SKM-1 treated with dmso at 0.1 percent for 144 hours (cell line): ENCODE results near the gene PAPPA.

Experiments used
- DNase-seq: peaks from one replicate; lab custom pipeline; 2025; ENCODE audit not compliant: unreplicated experiment; lab: John Stamatoyannopoulos, UW

PAPPA gene

DNA sequence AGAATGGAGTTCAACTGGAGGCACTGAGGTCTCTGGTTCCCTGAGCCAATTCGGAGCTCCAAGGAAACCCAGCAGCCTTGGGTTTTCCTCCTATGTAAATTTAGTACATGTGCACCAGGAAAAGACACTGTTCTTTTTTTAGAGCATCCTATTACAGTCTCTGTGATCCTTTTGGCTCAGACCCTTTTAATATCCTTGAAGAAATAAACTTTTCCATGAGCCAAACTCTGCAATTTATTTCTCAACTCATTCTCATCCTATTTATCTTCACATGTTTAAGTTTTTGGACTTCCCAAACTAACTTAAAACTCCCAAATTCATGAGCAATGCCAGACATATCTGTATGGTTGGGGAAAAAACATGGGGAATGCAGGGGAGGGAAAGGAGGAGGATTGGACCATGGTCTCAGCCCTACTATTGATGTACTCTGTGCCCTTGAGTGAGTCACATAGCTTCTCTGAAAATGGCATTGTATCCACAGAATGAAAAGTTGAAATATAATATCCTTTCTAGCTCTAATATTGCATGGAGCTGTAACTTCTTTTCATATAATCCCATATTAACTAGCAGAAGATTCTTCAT, 76.6 kb downstream of the PAPPA start:
- DNase-seq: no peak

DNA sequence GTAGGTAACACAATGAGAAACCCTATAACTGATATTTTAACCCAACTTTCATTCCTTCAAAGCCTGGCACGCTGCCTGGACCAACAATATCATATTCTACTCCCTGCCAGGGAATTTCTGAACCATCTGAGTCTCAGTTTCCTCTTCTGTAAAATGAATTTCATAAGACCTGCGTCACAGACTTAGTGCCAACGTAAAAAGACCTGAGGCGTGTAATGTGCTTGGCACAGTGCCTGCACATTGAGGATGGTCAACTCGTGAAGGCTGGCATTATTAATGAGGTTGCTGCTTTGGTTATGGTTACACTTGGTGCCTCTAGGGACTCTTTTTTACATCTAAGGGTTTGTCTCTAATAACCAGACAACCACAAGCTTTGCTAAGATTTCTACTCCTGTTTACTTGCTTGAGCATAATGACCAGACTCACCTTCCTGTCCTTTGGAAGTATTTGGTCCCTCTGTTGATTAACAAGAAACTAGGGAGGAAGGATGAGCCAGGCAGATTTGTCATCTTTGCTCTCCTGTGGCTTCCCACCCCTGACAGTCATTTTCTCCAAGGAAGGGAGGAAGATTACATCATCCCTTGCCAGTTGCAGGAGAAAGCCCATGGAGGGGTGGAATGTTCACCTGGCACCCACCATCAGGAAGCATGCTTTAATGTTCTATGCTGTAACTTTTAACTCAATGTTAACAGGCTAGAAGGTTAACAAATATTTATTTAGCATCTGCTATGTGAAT, 79.0 kb downstream of the PAPPA start:
- no peak for DNase-seq

DNA sequence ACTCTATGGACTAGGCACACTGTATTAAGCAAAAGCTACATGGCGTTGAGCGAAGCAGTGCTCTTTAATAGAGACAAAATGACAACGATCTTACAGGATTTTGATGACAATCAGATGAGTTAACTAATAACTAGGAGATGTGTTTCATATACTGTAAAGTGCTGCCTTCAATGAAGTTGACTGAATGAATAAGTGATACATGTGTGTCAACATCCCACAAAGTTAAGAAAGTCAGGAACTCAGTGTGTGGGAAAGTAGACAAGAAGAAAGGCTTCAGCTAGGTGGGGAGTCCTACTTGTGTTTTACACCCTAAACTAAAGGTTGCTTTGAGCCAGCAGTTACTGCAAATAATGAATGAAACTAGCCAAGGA, 79.6 kb downstream of the PAPPA start:
- no peak for DNase-seq

DNA sequence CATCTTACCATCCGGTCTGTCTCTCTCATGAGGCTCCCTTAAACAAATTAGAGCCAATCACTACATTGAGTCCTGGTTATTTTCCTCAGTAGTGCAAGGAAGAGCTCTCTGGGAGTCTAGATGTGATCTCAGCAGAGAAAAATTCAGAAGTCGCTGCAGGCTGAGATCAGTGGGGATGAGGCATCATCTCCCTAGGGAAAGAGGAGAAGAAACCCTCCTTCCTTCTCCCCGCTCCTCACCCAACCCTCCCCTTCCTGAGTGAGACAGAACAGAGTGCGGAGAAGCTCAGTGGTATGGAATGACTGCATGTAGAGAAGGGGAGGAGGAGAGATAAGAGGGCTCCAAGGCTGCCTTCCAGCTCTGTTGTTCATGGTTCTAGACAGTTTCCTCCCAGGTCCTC, 80.5 kb downstream of the PAPPA start:
- DNase-seq: no peak

DNA sequence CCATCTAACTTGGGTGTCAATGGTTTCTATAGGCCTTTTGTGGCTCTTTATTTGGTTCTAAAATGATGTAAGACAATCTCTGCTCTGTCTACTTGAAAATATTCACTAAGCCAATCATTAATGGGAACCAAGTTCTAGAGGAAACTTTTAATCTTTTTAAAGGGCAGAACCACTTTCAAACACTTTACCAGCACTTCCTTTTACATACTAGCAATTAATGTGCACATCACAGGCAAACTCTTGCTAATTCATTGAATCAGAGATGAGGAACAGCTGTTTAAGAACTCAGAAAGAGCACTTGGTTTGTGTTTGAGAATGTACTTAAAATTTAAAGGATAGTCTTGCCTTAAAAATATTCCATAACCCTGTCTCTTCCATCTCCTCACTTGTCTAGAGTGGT, 83.4 kb downstream of the PAPPA start:
- DNase-seq: no peak

DNA sequence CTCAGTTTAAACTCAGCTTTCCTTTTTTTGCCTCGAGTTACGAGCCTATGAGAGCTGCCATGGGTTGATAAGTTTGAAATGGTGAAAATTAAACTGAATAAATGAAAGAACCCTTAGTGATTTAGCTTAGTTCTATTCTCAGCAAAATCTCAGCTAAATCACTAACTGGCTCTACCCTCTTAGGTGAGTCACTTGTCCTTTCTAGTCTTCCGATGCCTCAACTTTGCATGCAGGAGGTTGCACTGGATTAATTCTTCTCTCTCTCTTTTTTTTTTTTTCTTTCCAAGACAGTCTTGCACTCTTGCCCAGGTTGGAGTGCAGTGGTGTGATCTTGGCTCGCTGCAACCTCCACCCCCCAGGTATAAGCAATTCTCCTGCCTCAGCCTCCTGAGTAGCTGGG, 83.9 kb downstream of the PAPPA start:
- DNase-seq: no peak

DNA sequence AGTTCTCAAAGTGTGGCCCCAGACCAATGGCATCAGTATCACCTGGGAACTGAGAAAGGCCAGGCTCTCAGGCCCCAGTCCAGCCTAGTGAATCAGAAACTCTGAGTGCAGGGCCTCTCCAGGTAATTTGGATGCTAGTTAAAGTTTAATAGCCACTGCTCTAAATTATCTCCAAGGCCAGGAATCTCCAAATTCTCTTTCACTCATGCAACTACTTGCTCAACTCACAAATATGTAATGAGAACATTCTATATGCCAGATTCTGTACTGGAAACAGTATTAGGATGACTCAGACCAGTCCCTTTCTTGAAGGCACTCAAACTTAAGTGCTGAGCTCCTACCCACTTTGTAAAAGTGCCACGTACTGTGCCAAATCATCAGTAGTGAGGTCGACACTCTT, 84.6 kb downstream of the PAPPA start:
- no peak for DNase-seq

DNA sequence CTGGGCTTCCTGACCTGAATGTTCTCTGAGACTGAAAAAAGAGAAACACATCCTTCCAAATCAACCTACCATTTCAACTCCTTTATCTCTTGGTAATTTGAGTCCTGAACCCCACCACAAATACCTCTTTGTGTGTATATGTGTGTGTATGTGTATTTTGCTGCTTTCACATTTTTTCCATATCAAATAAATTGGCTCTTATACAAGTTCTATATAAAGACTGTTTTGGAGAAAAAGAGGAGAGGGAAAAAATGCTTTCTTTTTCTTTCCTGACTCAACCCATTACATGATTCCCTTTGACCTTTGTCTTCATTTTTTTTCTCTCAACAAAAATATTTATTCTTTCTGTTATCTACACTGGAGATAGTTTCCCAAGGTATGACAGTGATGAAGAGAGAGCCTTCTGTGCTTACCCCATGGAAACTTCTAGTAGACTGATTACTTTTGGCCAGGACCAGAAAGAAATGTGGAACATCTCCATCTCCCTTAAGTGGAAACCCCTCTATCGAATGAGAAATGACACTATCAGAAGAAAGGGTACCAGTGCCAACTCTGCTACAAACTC, 85.3 kb downstream of the PAPPA start:
- DNase-seq: no peak

DNA sequence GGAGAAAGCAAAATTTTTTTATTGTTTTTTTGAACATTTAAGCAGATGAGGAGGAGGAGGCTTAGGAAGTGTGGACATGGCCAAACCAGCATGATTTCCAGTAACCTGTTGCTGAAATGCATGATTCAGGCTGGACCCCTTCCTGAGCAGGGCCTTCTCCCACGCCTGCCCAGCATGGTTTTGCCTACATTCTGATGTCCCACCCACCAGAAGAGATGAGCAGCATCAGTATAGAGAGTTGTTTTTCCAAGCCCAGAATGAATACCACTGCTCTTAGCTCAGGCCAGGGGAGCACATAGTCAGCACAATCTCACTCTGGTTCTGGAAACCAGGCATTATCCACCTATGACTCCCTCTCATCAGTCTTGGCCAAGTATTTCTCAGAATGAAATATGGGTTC, 90.1 kb downstream of the PAPPA start:
- no peak for DNase-seq

DNA sequence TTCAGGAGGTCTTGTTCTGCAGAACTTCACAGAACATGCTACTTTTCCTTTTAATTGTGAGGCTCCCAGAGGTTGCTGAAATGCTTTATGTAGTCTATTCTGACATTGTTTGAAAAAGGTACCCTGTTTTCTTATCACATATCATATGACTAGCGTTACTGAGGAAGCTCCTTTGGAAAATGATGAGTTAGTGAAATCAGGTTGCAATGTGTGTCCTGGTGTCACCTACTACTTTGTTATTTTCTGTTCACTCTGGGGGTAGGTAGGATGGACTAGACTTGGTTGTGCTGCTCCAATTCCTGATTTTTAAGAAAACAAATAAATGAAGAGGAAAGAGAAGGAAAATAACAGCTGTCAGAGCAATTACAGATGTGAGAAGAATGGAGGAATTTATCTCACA, 93.7 kb downstream of the PAPPA start:
- DNase-seq: no peak

DNA sequence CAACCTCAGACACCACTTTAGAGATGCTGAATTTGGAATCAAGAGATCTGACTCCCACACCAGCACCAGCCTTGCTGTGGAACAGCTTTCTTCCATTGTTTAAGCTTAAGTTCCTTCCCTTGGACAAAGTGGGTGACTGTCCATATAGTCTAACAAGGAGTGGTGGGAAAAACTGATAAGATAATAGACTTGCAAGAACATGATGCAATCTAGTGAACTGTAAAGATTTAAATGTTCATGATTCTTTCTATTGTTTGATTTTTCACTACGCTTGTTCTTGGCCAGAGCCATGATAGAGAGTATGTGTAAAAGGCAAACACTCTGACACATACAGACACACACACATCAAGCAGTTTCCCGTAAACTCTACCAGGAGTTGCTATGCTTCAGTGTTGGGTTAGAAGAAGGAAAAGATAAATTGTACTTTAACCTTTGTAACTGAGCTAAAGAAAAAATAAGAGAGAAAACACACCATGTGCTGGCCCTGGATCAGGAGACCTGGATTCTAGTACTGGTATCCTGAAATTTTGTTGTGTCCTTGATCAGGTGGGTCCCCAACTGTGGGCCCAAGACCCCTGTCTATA, 94.3 kb downstream of the PAPPA start:
- no peak for DNase-seq

DNA sequence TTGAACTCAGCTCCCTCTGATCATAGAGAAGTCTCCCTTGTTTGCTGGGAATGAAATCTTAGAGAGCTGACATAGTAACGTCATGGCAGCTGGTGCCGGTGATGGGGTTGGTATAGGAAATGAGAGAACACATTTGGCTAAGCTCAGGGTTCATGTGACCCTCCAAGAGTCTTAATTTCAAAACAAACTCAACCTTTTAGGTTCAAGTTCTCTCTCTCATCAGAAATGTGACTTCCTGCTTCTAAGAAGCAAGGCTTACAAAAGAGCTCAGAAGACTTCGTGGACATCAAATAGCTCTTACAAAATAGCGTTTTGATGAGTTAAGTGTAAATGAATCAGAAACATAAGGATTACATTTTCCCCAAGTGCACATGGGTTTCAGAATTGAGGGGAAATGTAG, 97.3 kb downstream of the PAPPA start:
- DNase-seq: no peak

DNA sequence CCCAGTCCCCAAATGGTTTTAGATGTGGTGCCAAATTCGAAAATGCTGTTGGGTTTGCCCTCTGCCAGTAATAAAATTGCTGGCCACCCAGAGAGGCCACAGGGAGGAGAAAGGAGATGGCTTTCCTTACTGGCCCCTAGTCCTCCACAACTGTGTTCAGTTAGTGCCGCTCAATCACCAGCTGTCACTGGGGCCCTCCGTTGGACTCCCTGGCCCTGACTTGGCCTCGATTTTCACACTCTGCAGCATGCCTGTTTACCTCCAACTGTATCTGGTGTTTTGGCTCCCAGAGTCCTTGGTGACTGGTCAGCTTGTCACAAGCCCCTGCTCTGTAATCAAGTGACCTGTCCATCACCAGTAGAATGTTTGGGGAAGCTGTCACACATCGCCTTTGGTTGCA, 97.8 kb downstream of the PAPPA start:
- no peak for DNase-seq

DNA sequence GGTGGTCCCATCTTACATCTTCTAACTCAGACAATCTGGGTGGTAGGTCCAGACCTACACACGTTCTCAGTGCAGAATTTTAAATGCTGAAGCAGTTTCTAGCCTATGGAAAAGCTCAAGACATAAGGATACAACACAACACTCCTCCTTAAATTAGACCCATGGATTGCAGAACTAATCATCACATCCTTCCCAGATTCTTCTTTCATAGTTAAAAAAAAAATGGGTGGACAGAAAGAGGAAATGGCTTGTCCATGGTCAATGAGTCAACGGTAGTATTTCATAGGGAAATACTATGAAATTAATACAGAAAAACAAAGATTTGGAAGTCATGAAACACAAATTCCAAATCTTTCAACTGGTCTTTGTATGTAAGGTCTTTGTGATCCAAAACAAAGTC, 106.9 kb downstream of the PAPPA start:
- no peak for DNase-seq

DNA sequence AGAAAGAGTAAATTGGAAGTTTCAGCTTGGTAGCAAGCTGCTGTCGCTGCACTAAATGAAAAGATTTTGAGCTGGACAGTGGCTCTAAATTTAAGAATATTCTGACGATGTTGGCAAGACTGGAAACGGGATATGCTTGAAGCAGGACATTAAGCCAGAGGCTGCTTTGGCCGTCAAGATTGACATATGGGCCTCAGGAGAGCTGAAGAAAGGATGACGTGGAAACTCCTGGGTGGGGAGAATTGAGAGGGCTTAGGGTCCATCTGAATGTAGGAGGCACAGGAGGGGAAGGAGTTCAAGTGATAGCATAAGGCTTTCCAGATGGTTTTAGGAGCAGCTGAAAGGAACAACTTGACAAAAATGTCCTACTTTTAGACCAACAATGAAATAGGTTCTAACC, 108.9 kb downstream of the PAPPA start:
- DNase-seq: no peak

DNA sequence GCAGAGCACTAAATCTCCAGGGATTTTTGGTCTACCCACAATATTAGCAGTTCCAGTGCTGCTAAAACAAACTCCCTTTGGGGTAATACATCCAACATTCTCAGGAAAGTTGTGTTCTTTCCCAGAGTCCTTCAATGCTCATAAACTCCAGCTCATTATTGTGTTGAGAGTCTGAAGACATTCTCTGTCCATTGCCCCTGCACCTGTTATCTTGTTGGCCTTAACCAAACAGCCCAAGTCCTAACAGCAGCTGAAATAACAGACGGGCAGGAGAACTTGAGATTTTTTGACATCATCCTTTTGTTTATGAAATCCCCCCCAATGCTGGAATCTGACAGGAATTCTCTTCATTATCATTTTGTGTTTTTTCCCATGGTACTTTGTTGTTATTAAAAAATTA, 110.8 kb downstream of the PAPPA start:
- DNase-seq: no peak

DNA sequence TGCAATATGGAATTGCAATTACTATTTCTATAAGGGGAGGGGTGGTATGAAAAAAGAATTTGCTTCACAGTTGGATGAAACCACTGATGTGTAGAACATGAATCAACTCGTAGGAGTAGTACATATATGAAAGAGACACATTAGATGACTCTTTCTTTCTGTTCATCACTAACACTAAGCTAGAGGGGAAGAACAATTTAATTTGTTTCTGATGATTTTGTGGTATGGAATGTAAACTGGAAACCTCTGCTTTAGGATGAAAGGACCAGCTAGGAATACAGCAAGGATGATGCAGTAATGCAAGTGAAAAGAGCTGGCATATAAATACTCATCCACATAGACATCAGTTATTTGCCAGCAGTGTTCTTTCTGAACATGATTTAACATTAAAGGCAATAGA, 113.4 kb downstream of the PAPPA start:
- no peak for DNase-seq

DNA sequence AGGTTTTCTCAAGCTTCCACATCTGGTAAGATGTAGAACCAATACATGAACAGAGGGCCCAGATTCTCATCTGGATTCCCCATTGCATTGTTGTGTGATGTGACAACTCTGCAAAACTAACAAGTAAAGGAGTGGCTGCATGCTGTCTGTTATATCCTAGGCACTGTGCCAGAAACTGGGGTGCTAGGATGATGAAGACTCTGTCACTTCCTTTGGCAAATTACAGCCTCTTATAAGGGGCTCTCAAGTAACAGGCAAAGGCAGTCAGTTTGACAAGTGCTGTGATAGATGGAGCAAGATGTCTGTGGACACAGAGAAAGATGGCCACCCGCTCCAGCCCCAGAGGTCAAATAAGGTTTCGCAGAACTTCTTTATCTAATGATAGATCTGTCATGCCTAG, 115.7 kb downstream of the PAPPA start:
- no peak for DNase-seq

DNA sequence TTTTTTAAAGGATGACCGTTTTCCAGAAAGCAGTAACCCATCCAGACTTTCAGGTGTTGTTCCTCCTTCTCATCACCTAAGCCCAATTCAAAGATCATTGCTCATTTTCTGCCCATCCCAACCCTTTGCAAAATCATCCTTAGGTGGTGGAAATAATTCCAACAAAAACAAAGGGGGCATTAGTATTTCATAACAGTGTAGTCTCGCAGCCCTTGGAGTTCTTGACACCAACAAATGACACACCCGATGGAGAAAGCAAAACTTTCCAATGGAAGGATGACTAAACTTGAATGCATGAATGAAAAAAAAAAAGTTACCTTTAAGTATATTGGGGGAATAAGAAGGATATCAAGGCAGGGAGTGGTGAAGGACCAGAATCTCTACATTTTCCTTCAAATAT, 117.0 kb downstream of the PAPPA start:
- no peak for DNase-seq

DNA sequence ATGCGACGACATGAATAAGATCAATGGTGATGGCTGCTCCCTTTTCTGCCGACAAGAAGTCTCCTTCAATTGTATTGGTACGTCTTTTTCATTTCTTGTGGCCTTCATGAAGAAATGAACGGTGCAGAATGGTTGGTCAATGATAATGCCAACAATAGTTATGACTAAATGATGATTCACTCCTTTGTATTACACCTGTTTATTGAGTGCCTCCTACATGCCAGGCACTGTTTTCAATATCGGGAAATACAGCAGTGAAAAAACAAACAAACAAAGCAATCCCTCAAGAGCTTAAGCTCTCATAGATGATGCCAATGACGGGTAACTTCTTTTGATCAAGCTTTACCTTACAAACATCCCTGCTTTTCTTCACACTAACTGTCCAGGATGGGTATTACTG, 117.7 kb downstream of the PAPPA start:
- no peak for DNase-seq

DNA sequence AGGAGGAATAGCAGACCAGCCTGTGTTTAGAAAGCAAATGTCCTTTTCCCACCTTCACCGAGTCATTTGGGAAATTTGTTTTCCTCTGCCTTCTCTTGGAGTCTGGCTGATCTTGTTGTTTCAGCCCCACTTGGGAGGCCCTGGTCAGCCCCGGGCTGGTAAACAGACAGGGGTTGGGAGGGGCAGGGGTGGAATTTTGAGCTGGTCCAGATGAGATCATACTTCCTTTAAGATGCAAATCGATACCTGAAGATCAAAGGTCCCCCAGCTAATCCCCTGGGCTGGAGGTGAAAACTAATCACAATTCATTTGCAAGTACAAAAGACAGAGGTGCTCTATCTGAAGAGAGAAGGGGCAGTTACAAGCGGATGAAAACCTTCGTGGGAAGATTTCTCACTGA, 118.4 kb downstream of the PAPPA start:
- DNase-seq: no peak

DNA sequence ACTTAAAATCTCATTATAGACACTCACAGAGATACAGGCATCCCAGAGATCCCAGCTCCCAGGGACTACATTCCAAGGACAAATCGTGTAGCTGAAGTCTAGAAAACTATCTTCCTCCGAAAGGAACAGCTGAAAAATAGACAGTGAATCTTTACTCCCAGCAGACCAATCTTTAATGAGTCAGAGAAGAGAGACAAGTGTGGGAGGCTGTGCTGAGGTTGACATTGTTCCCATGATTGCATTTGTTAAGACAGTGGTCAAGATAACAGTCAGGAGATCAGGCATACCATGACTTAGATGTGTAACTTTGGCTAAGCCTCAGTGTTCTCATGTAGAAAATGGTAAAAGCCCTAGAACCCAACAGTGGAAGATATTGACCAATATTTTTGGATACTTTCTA, 120.7 kb downstream of the PAPPA start:
- DNase-seq: no peak
